H1 (cell line): ENCODE measurements around the gene NOD2. TPM values are rescaled to one million over a fixed set of nuclear protein-coding genes. Genes with fewer than 3 reads are reported as not detected.

Experiments
- CTCF ChIA-PET: fragments of 300-600 bp; sonication (Branson Sonifier 250); formaldehyde crosslinking; loops from one replicate; lab custom pipeline; 2021; ENCODE audit not compliant: partially characterized antibody; lab: Charles Lee
- POLR2A ChIA-PET: fragments of 300-600 bp; sonication (Branson Sonifier 250); formaldehyde crosslinking; loops from one replicate; lab custom pipeline; 2021; ENCODE audit warnings: inconsistent platforms; ENCODE audit not compliant: partially characterized antibody; lab: Charles Lee
- DNase-seq, 2 experiments: peaks; one replicate each; pipeline versions ENCODE4 v3.0.0 to v3.0.0-alpha.2; 2010 to 2022; ENCODE audit warnings: low spot score in 2 of 2, low read depth in 1 of 2, mixed read lengths in 1 of 2
- FAIRE-seq: peaks from 2 replicates; lab custom pipeline; 2011; peaks lifted over from hg19 to GRCh38; lab: Jason Lieb, UNC
- H2AFZ ChIP-seq: 2 replicates; pipeline ENCODE4 v1.8.1; 2012; ENCODE audit warnings: low read length, inconsistent platforms
- H2AK5ac ChIP-seq: 2 replicates; pipeline ENCODE4 v1.6.1; 2013; ENCODE audit warnings: low read depth, low read length
- H2BK120ac ChIP-seq: replicated peaks from 2 replicates; pipeline ENCODE3; 2013; ENCODE audit warnings: low read depth, low read length, inconsistent platforms
- H2BK12ac ChIP-seq: 2 replicates; pipeline ENCODE4 v1.6.1; 2013; ENCODE audit warnings: low read depth, low read length
- H2BK15ac ChIP-seq: 2 replicates; pipeline ENCODE4 v1.6.1; 2013; ENCODE audit warnings: low read length
- H2BK20ac ChIP-seq: 2 replicates; pipeline ENCODE4 v1.6.1; 2013; ENCODE audit warnings: low read length
- H2BK5ac ChIP-seq: 2 replicates; pipeline ENCODE4 v1.6.1; 2013; ENCODE audit warnings: low read depth, low read length
- H3K14ac ChIP-seq: 2 replicates; pipeline ENCODE4 v1.6.1; 2013; ENCODE audit warnings: inconsistent platforms; ENCODE audit not compliant: insufficient read length
- H3K18ac ChIP-seq: 2 replicates; pipeline ENCODE4 v1.6.1; 2013; ENCODE audit warnings: low read length; ENCODE audit errors: extremely low read depth
- H3K23ac ChIP-seq: 2 replicates; pipeline ENCODE4 v1.6.1; 2013; ENCODE audit warnings: inconsistent platforms; ENCODE audit not compliant: insufficient read length
- H3K23me2 ChIP-seq: 2 replicates; pipeline ENCODE4 v1.6.1; 2013; ENCODE audit warnings: low read depth, low read length
- H3K27ac ChIP-seq: 2 replicates; pipeline ENCODE4 v1.6.1; 2011; ENCODE audit warnings: low read depth, low read length, inconsistent platforms
- H3K27me3 ChIP-seq, 4 experiments: replicated peaks in 1 of 4; 1 replicate in 1 of 4; 2 replicates in 3 of 4; pipeline versions ENCODE4 v1.6.1 to v1.8.1; 2011 to 2013; ENCODE audit warnings: low read length in 3 of 4, mild to moderate bottlenecking in 3 of 4, inconsistent platforms in 2 of 4, mixed read lengths in 2 of 4, moderate library complexity in 1 of 4; ENCODE audit not compliant: control insufficient read depth in 3 of 4, insufficient read depth in 3 of 4; ENCODE audit errors: extremely low read depth in 1 of 4
- H3K36me3 ChIP-seq, 4 experiments: 2 replicates each; pipeline versions ENCODE4 v1.6.1 to v1.8.1; 2011 to 2013; ENCODE audit warnings: mild to moderate bottlenecking in 4 of 4, low read length in 3 of 4, moderate library complexity in 2 of 4, control low read depth in 1 of 4, inconsistent platforms in 1 of 4; ENCODE audit not compliant: insufficient read depth in 4 of 4, control insufficient read depth in 2 of 4
- H3K4ac ChIP-seq: replicated peaks from 2 replicates; pipeline ENCODE3; 2013; ENCODE audit warnings: low read length, low read depth, mixed read lengths, inconsistent platforms; ENCODE audit not compliant: insufficient read length
- H3K4me1 ChIP-seq, 4 experiments: replicated peaks in 1 of 4; 1 replicate in 1 of 4; 2 replicates in 3 of 4; pipeline versions ENCODE4 v1.6.1 to v1.8.1; 2011 to 2013; ENCODE audit warnings: low read length in 3 of 4, inconsistent platforms in 2 of 4, mixed read lengths in 1 of 4; ENCODE audit not compliant: insufficient read depth in 4 of 4, control insufficient read depth in 3 of 4
- H3K4me2 ChIP-seq, 2 experiments: 2 replicates each; pipeline versions ENCODE4 v1.6.1 to v1.8.1; 2011 to 2013; ENCODE audit warnings: low read depth in 2 of 2, low read length in 2 of 2, control low read depth in 1 of 2, inconsistent platforms in 1 of 2, mild to moderate bottlenecking in 1 of 2; ENCODE audit not compliant: insufficient read depth in 1 of 2
- H3K4me3 ChIP-seq, 4 experiments: fragments of 200-600, 300-600 bp in 1 of 4; sonication (generic), shearing (Covaris generic), sonication (Bioruptor Twin) in 1 of 4; 2 replicates each; pipeline versions ENCODE4 v1.5.1 to v1.8.1; 2011 to 2016; ENCODE audit warnings: low read length in 4 of 4, low read depth in 3 of 4, control low read depth in 2 of 4, inconsistent platforms in 2 of 4, mild to moderate bottlenecking in 2 of 4, mixed read lengths in 1 of 4, moderate library complexity in 1 of 4; ENCODE audit not compliant: insufficient read depth in 2 of 4; ENCODE audit errors: extremely low read depth in 1 of 4
- H3K56ac ChIP-seq: replicated peaks from 2 replicates; pipeline ENCODE3; 2013; ENCODE audit warnings: low read depth, mild to moderate bottlenecking, mixed read lengths, low read length, inconsistent platforms; ENCODE audit not compliant: insufficient read length
- H3K79me1 ChIP-seq: 2 replicates; pipeline ENCODE4 v1.6.1; 2013; ENCODE audit warnings: low read depth, low read length, control low read depth
- H3K79me2 ChIP-seq, 2 experiments: 2 replicates each; pipeline versions ENCODE4 v1.6.1 to v1.8.1; 2012 to 2013; ENCODE audit warnings: low read length in 2 of 2, mild to moderate bottlenecking in 2 of 2, inconsistent platforms in 1 of 2; ENCODE audit not compliant: insufficient read depth in 2 of 2, control insufficient read depth in 1 of 2
- H3K9ac ChIP-seq, 4 experiments: replicated peaks in 1 of 4; 1 replicate in 1 of 4; 2 replicates in 3 of 4; pipeline versions ENCODE4 v1.6.1 to v1.8.1; 2011 to 2013; ENCODE audit warnings: low read depth in 3 of 4, low read length in 3 of 4, control low read depth in 2 of 4, mild to moderate bottlenecking in 2 of 4, moderate library complexity in 2 of 4, inconsistent platforms in 1 of 4; ENCODE audit errors: extremely low read depth in 1 of 4
- H3K9me3 ChIP-seq, 2 experiments: 2 replicates each; pipeline versions ENCODE4 v1.6.1 to v1.8.1; 2012 to 2013; ENCODE audit warnings: mild to moderate bottlenecking in 2 of 2, moderate library complexity in 2 of 2, control low read depth in 1 of 2, inconsistent platforms in 1 of 2, low read depth in 1 of 2, low read length in 1 of 2, mixed read lengths in 1 of 2; ENCODE audit not compliant: insufficient read depth in 2 of 2
- H4K20me1 ChIP-seq, 2 experiments: replicated peaks in 1 of 2; 2 replicates each; pipeline versions ENCODE3 to v1.8.1; 2011 to 2013; ENCODE audit warnings: inconsistent platforms in 2 of 2, low read length in 2 of 2, mild to moderate bottlenecking in 1 of 2; ENCODE audit not compliant: insufficient read depth in 2 of 2, control insufficient read depth in 1 of 2
- H4K5ac ChIP-seq: 2 replicates; pipeline ENCODE4 v1.6.1; 2013; ENCODE audit warnings: low read length, low read depth, mixed read lengths, inconsistent platforms; ENCODE audit not compliant: insufficient read length
- H4K8ac ChIP-seq: 2 replicates; pipeline ENCODE4 v1.8.0; 2013; ENCODE audit warnings: mild to moderate bottlenecking, moderate library complexity, low read length, inconsistent platforms; ENCODE audit not compliant: insufficient read depth; ENCODE audit errors: extremely low read depth
- H4K91ac ChIP-seq: replicated peaks from 2 replicates; pipeline ENCODE3; 2013; ENCODE audit warnings: low read length, mixed read lengths, inconsistent platforms; ENCODE audit not compliant: insufficient read length
- ASH2L ChIP-seq: fragments of 200-600, 300-600 bp; sonication (generic); IDR thresholded peaks from one replicate; pipeline ENCODE4 v1.7.1; 2017; ENCODE audit warnings: low read length
- BCL11A ChIP-seq, 2 experiments: IDR thresholded peaks; one replicate each; pipeline ENCODE4 v1.6.1; 2011; ENCODE audit warnings: low read depth in 2 of 2, low read length in 2 of 2, mild to moderate bottlenecking in 2 of 2
- BRCA1 ChIP-seq: IDR thresholded peaks from 2 replicates; pipeline ENCODE4 v1.6.1; 2012; ENCODE audit warnings: low read depth, low read length, improper control_type of control experiment
- CEBPB ChIP-seq: IDR thresholded peaks from 2 replicates; pipeline ENCODE4 v1.6.1; 2012; ENCODE audit warnings: low read depth, low read length
- KDM1A ChIP-seq: fragments of 200-600, 300-600 bp; sonication (generic); IDR thresholded peaks from 2 replicates; pipeline ENCODE4 v1.7.1; 2016; ENCODE audit warnings: mild to moderate bottlenecking, low read length, borderline replicate concordance
- RXRA ChIP-seq: IDR thresholded peaks from 2 replicates; pipeline ENCODE4 v1.6.1; 2011; ENCODE audit warnings: low read depth, mild to moderate bottlenecking, low read length, moderate library complexity; ENCODE audit not compliant: insufficient read depth
- SIN3A ChIP-seq, 2 experiments: IDR thresholded peaks in 1 of 2; conservative IDR thresholded peaks in 1 of 2; 2 replicates each; pipeline ENCODE4 v1.6.1; 2011 to 2012; ENCODE audit warnings: low read length in 2 of 2, improper control_type of control experiment in 1 of 2, low read depth in 1 of 2, mild to moderate bottlenecking in 1 of 2
- SIX5 ChIP-seq: IDR thresholded peaks from 2 replicates; pipeline ENCODE4 v1.6.1; 2011; ENCODE audit warnings: mild to moderate bottlenecking, low read depth, low read length
- SUZ12 ChIP-seq: fragments of 200-600 bp; sonication (generic); IDR thresholded peaks from 2 replicates; pipeline ENCODE4 v1.6.1; 2012; ENCODE audit warnings: mild to moderate bottlenecking, inconsistent platforms, low read length, moderate library complexity, mixed read lengths
- TBP ChIP-seq: IDR thresholded peaks from 2 replicates; pipeline ENCODE4 v1.6.1; 2011; ENCODE audit warnings: low read depth, low read length, improper control_type of control experiment
- TCF12 ChIP-seq: IDR thresholded peaks from 2 replicates; pipeline ENCODE4 v1.6.1; 2011; ENCODE audit warnings: low read depth, mild to moderate bottlenecking, low read length
- YY1 ChIP-seq: IDR thresholded peaks from 2 replicates; pipeline ENCODE4 v1.6.1; 2011; ENCODE audit warnings: low read depth, mild to moderate bottlenecking, low read length
- ZNF274 ChIP-seq: IDR thresholded peaks from 2 replicates; pipeline ENCODE4 v1.7.0; 2012; ENCODE audit warnings: low read length, borderline replicate concordance; ENCODE audit errors: extremely low read depth
- WGBS, 2 experiments: shearing (Covaris generic) in 1 of 2; methylation state at CpG; one replicate each; pipeline versions ENCODE4 v1.1.6 to v1.1.7; 2013 to 2015; ENCODE audit warnings: low lambda C conversion rate in 2 of 2, mixed read lengths in 2 of 2, inconsistent platforms in 1 of 2, low coverage in 1 of 2, missing lambda C conversion rate in 1 of 2; ENCODE audit not compliant: insufficient replicate concordance in 2 of 2, insufficient coverage in 1 of 2, insufficient read length in 1 of 2; ENCODE audit errors: extremely low coverage in 1 of 2, missing lambda C conversion rate in 1 of 2; 5-methylcytosine and 5-hydroxymethylcytosine counted together
- polyA plus RNA-seq, 7 experiments: library from polyadenylated mRNA; depleted of rRNA in 3 of 7; stranded (reverse) in 5 of 7; unstranded in 2 of 7; fragments of >200 nt in 5 of 7; fragments of 200-250 nt in 2 of 7; gene quantifications; 1 replicate in 5 of 7; 2 replicates in 1 of 7; 4 replicates in 1 of 7; pipeline versions ENCODE4 v1.2.1 to v1.2.3, GENCODE V29; 2011 to 2013; ENCODE audit warnings: missing spikeins in 2 of 7, mixed read lengths in 2 of 7
- total RNA-seq: library from RNA; stranded (reverse); fragmentation: NEBNext Ultra II Directional; extraction: Animal tissue kit (Norgen Biotek cat#: 25700); gene quantifications from 2 replicates; pipeline ENCODE4 v1.2.1, GENCODE V29; 2021

The NOD2 gene
- total and polyA plus RNA-seq, 2 of the 8 experiments (the other 6 are each of a cell fraction or from before 2014, with no cell fraction given), result 0.37 to 0.42 TPM

DNA sequence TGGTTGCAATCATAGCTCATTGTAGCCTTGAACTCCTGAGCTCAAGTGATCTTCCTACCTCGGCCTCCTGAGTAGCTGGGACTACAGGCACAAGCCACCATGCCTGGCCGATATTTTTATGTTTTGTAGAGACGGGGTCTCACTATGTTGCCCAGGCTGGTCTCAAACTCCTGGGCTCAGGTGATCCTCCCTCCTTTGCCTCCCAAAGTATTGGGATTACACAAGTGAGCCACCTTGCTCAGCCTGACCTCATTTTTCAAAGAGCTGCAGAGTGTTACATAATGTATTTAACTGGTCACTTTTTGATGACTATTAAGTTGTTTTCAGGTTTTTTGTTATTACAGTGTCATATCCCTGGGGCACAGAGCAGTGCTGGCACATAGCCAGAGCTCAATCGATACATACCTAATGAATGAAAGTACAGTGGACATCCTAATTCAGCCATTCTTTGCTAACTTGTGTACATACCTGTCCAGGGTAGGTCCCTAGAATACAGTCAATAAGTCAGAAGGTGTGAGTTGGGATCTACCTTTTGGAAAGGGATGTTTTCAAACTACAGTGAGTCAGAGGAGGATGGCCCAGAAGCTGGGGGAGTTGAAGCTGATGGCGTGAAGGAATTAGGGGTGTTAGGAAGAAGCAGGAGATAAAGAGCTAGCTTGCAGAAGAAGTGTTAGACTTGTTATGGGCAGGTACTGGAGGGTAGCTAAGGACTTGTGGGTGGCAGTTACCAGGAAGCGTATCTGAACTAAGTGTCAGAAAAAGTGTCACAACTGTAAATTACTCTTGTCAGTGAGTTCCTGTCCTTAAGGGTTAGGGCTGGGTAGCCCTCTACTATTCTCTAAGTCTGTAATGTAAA, 28.4 kb downstream of the NOD2 start:
- DNase-seq (no peak), FAIRE-seq (no peak)
- CTCF ChIA-PET, result interaction anchor here (0.8 to 3.1 kb wide), 7 partner anchors 9 to 84 kb away, joined by 3 to 17 read pairs (median 5); no protein-coding TSS in a partner anchor
- no peak overlapping the region for H4K5ac ChIP-seq
- H3K23me2 ChIP-seq, result no peaks in the 10 kb centered on the region
- H3K79me2 ChIP-seq, result no peaks in the 10 kb centered on the region
- no peak overlapping the region for H2BK12ac ChIP-seq
- no peak overlapping the region for H2AFZ ChIP-seq
- H3K79me1 ChIP-seq, result no peaks in the 10 kb centered on the region
- no peaks in the 10 kb centered on the region for H3K9me3 ChIP-seq
- no peak overlapping the region for H3K56ac ChIP-seq
- H3K27ac ChIP-seq, result no peak overlapping the region
- no peak overlapping the region for H3K4ac ChIP-seq
- no peak overlapping the region for H2BK5ac ChIP-seq
- POLR2A ChIA-PET, result no interaction called here
- no peak overlapping the region for H3K4me3 ChIP-seq
- no peak overlapping the region for H4K8ac ChIP-seq
- 82% methylated on average over 6 of the region's 6 CpGs; no CpG with 5 or more reads in 1 of the 2 experiments for WGBS, 2 experiments
- H4K20me1 ChIP-seq, result no peaks in the 10 kb centered on the region
- H3K27me3 ChIP-seq, result no peaks in the 10 kb centered on the region
- no peak overlapping the region for H4K91ac ChIP-seq
- no peak overlapping the region for H3K18ac ChIP-seq
- no peak overlapping the region for H3K4me2 ChIP-seq
- H2BK20ac ChIP-seq, result no peak overlapping the region
- no peak overlapping the region for H3K14ac ChIP-seq
- no peak overlapping the region for H2BK120ac ChIP-seq
- H3K23ac ChIP-seq, result no peak overlapping the region
- no peak overlapping the region for H2BK15ac ChIP-seq
- H3K36me3 ChIP-seq, result no peaks in the 10 kb centered on the region
- peaks cover 0 to 9% (median 3%) of the 10 kb centered on the region in 4 experiments; a peak in 5 of 7 replicates for H3K4me1 ChIP-seq
- H2AK5ac ChIP-seq, result no peak overlapping the region
- no peak overlapping the region for H3K9ac ChIP-seq
- no peak for TF ChIP-seq TCF12
- no peak for TF ChIP-seq ASH2L
- TF ChIP-seq RXRA, result no peak
- no peak for TF ChIP-seq YY1
- no peak for TF ChIP-seq ZNF274
- no peak for TF ChIP-seq CEBPB
- no peak for TF ChIP-seq KDM1A
- no peak for TF ChIP-seq SUZ12
- TF ChIP-seq BCL11A (IDR thresholded peaks at IDR 0.05; ENCODE audit: low read depth in 2 of 2, low read length in 2 of 2), result no peak
- TF ChIP-seq SIX5, result no peak
- TF ChIP-seq SIN3A (conservative IDR thresholded peaks at IDR 0.05 in 1 of 2, IDR thresholded peaks at IDR 0.05 in 1 of 2; ENCODE audit: low read depth in 1 of 2, low read length in 2 of 2), result no peak
- no peak for TF ChIP-seq TBP
- TF ChIP-seq BRCA1, result no peak
